GM19372 (cell line): Measurements from ENCODE around the gene ANP32A.
"Not testable (repeated sequence)": the region's sequence is repeated elsewhere in the genome, so short reads cannot be mapped to it uniquely, and the experiment has no call there.

Experiments used
- ATAC-seq: cut with Tn5 transposase; IDR thresholded peaks from one replicate; pipeline ENCODE4 v1.9.1; 2021; ENCODE audit warnings: mild to moderate bottlenecking, low read depth, moderate library complexity; ENCODE audit not compliant: unreplicated experiment

ANP32A gene

GRCh38 chr15:68820295-68821189 is at the start of gene ANP32A:
Gene ANP32A (minus strand): TSS chr15:68820895. CDS start chr15:68820751, 144 bp downstream.
- peak; percentile 55 for ATAC-seq

- ATAC-seq, result no peak
Observed at GRCh38 chr15:68868296-68868695, 47.6 kb upstream of the ANP32A start.

- ATAC-seq, result no peak
Observed at GRCh38 chr15:68862415-68862814, 41.7 kb upstream of the ANP32A start.

DNA sequence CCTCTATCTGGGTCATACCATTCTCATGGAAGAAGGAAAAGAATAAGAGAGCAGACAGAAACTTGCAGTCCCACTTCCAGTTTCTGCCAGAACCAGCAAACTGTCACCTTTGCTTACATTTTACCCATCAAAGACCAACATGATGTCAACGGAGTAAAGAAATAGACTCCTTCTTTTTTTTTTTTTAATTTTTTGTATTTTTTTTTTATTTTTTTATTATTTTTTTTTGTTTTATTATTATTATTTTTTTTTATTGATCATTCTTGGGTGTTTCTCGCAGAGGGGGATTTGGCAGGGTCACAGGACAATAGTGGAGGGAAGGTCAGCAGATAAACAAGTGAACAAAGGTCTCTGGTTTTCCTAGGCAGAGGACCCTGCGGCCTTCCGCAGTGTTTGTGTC is 38.0 kb upstream of the ANP32A start:
- ATAC-seq, result not testable (repeated sequence)

DNA sequence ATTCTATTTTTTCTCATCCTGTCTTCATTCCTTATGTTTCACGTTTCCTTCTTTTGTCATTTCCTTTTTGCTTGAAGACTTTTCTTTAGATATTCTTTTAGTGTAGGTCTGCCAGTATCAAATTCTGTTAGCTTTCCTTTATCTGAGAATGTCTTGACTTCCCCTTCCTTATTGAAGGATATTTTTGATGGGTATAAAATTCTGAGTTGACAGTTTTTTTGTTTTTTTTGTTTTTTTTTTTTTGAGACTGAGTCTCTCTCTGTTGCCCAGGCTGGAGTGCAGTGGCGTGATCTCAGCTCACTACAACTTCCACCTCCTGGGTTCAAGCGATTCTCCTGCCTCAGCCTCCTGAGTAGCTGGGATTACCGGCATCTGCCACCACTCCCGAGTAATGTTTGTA is 36.7 kb upstream of the ANP32A start:
- not testable (repeated sequence) for ATAC-seq

- no peak for ATAC-seq
Observed at GRCh38 chr15:68852461-68852860, 31.8 kb upstream of the ANP32A start.

DNA sequence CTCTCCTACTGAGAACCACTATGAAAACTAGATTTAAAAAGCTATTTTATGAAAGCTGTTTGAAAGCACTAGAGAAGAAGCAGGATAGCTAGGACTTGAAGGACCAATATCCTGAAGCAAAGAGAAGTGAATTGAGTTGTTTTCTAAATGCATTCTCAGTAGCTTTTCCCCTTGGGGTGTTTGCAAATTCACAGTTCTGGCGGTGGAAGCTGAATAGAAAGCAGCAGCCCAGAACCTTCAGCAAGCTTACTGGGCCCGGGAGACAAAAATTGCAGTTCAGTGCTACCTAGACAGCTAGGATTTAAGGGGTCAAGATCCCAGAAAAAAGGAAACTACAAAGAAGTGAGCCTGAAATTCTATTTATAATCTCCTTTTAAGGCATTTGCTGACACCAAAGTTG is 31.3 kb upstream of the ANP32A start:
- ATAC-seq, result no peak

GRCh38 chr15:68849497-68849896 is 28.8 kb upstream of the ANP32A start:
- no peak for ATAC-seq

GRCh38 chr15:68846851-68847439 is 26.2 kb upstream of the ANP32A start:
- no peak for ATAC-seq

DNA sequence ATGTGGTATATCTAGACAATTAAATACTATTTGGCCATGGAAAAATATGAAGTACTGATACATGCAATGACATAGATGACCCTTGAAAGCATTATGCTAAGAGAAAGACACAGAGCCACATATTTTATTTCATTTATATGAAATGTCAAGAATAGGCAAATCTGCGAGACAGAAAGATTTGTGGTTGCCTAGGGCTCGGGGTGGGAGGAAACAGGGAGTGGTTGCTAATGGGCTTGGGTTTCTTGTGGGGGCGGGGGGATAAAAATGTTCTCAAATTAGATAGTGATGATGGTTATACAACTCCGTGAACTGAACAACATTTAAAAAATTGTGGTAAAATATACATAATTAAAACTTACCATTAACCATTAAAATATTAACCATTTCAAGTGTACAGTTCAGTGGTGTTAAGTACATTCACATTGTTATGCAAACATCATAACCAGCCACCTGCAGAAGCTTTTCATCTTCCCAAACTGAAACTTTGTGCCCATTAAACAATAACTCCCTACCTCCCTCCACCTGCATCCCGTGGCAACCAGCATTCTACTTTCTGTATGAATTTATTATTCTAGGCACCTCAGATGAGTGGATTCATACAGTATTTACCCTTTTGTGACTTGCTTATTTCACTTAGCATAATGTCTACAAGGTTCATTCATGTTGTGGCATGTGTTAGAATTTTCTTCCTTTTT is 24.3 kb upstream of the ANP32A start:
- no peak for ATAC-seq

- no peak for ATAC-seq
Observed at GRCh38 chr15:68843425-68844311, 23.0 kb upstream of the ANP32A start.

- ATAC-seq, result no peak
Observed at GRCh38 chr15:68842958-68843357, 22.3 kb upstream of the ANP32A start.

DNA sequence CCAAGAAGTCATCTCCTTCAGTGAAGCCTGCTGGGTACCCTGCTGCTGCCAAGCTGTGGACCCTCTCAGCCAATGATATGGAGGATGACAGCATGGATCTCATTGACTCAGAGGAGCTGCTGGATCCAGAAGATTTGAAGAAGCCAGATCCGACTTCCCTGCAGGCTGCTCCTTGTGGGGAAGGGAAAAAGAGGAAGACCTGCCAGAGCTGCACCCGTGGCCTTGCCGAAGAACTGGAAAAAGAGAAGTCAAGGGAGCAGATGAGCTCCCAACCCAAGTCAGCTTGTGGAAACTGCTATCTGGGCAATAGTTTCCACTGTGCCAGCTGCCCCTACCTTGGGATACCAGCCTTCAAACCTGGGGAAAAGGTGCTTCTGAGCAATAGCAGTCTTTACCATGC is 13.7 kb upstream of the ANP32A start:
- no peak for ATAC-seq

- ATAC-seq, result no peak
Observed at GRCh38 chr15:68833700-68834331, 13.1 kb upstream of the ANP32A start.

DNA sequence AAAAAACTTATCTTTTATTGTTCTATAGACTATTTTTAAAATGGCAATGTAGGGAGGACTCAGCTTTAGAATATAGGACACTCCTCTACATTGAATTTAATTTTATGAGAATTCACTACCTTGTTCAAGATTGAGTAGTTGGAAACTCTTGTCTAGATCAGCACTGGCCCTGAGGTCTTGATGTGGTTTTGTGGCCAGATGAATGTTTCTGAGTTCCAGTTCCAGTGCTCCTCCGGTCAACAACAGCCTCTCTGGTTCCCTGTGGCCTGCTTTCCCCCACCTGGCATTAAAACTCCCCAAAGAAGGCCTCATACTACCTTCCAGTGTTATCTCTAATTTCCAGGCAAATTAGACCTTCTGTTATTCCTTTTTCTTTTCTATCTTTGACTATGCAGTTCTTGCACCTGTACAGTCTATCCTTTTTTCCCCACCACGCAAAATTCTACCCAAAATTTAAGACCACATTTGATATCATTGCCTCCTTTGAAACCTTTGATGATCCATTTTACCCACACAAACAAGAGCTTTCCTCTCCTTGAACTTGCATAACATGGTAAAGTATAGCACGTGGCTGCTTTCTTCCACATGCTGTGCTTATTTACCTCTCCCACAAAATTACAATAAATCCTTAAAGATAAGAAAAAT is 9.6 kb upstream of the ANP32A start:
- ATAC-seq, result no peak

GRCh38 chr15:68829068-68829467 is 8.4 kb upstream of the ANP32A start:
- no peak for ATAC-seq

DNA sequence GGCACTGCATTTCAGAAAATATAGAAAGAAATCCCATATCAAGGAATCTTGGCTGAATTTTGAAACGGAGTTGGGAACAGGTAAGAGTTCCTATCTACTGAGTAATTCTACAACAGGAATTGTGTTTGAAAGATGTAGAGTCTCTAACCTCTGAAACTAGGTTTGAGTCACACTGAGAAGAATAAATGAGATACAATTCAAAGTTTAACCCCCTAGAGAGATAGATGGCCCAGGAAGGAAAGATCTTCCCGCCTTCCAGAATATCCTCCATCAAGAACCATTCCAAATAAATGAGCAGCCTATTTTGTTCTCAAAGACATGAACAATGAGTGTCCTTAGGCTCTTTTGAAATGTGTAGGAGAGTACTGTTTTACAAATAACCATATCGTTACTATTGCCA is 2.9 kb upstream of the ANP32A start:
- no peak for ATAC-seq

- no peak for ATAC-seq
Observed at GRCh38 chr15:68822818-68823217, 2.1 kb upstream of the ANP32A start.

- no peak for ATAC-seq
Observed at GRCh38 chr15:68821841-68822381, 1.2 kb upstream of the ANP32A start.
